Thyroid gland (tissue), 4 donors: ENCODE results near the gene CNGA4. TPM values are rescaled to one million over a fixed set of nuclear protein-coding genes. Genes with fewer than 3 reads are reported as not detected.
A peak's percentile ranks its signal among the peaks of the same experiment; 100 is the strongest.
"Not testable (repeated sequence)": the region's sequence is repeated elsewhere in the genome, so short reads cannot be mapped to it uniquely, and the experiment has no call there.

Experiments used
- DNase-seq, 2 donors: peaks; one replicate each; pipeline ENCODE4 v3.0.0-alpha.2; 2019
- H3K27ac ChIP-seq, 3 donors: fragments of 200-600 bp; sonication (generic); 1 replicate in 2 of 3; 2 replicates in 1 of 3; pipeline ENCODE4 v1.5.1; 2016 to 2019; ENCODE audit warnings: mild to moderate bottlenecking in 1 of 3, moderate library complexity in 1 of 3
- H3K27me3 ChIP-seq: fragments of 200-600 bp; sonication (generic); one replicate; pipeline ENCODE4 v1.5.1; 2019
- H3K36me3 ChIP-seq, 2 donors: fragments of 200-600 bp; sonication (generic); one replicate each; pipeline ENCODE4 v1.5.1; 2016 to 2019
- H3K4me1 ChIP-seq, 2 donors: fragments of 200-600 bp; sonication (generic); one replicate each; pipeline ENCODE4 v1.5.1; 2017 to 2019
- H3K4me3 ChIP-seq, 3 donors: fragments of 200-600 bp; sonication (generic); replicated peaks in 1 of 3; 1 replicate in 2 of 3; 2 replicates in 1 of 3; pipeline ENCODE4 v1.5.1; 2016; ENCODE audit warnings: mild to moderate bottlenecking in 1 of 3
- H3K9me3 ChIP-seq: fragments of 200-600 bp; sonication (generic); one replicate; pipeline ENCODE4 v1.5.1; 2017
- POLR2A ChIP-seq, 2 donors: fragments of 450-650 bp; IDR thresholded peaks; one replicate each; pipeline ENCODE4 v1.6.1; 2017; ENCODE audit warnings: antibody characterized with exemption in 2 of 2, mild to moderate bottlenecking in 2 of 2, moderate library complexity in 1 of 2
- WGBS, 2 donors: methylation state at CpG; one replicate each; pipeline ENCODE4 v1.1.5; 2017; 5-methylcytosine and 5-hydroxymethylcytosine counted together
- intact Hi-C: fragments of 100-400 bp; cut with DNase I; formaldehyde crosslinking; loops from one replicate; pipeline ENCODE4 v1.15.1; 2023
- total RNA-seq, 4 donors: library from RNA; depleted of rRNA; stranded (reverse); fragments of >200 nt; gene quantifications; one replicate each; pipeline ENCODE4 v1.2.3, GENCODE V29; 2016
- TF ChIP-seq, protein P1 (sequence below), 6 experiments: fragments of 200-600 bp in 3 of 6; fragments of 450-650 bp in 3 of 6; sonication (generic) in 3 of 6; IDR thresholded peaks; one replicate each; pipeline ENCODE4 v1.5.1; 2016 to 2019; ENCODE audit warnings: antibody characterized with exemption in 6 of 6, mild to moderate bottlenecking in 2 of 6, inconsistent platforms in 1 of 6, moderate library complexity in 1 of 6

CNGA4 gene
- total RNA-seq, 4 donors from 2014 or later, result 0.39 to 0.67 TPM; not detected in 2

DNA sequence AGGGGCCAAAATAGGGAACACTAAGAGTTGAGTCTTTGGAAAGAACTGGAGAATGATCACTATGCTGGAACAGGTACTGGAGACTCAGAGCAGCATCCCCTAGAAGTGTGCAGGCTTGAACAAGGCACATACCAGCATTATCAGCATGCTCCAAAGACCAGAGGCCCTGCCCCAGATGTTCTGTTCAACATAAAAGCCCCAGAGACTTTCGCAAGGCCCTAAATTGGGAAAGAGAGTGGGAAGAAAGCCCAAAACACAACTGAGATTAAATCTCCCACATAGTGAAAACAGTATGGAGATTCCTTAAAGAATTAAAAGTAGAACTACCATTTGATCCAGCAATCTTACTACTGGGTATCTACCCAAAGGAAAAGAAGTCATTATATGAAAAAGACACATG, 9.4 kb downstream of the CNGA4 start:
- Histone ChIP-seq H3K27ac (no peak overlapping the region), H3K4me1 (no peaks in the 10 kb centered on the region), H3K4me3 (no peak overlapping the region), H3K27me3 (no peaks in the 10 kb centered on the region), H3K36me3 (no peaks in the 10 kb centered on the region), H3K9me3 (no peaks in the 10 kb centered on the region)
- TF ChIP-seq, protein P1, sequence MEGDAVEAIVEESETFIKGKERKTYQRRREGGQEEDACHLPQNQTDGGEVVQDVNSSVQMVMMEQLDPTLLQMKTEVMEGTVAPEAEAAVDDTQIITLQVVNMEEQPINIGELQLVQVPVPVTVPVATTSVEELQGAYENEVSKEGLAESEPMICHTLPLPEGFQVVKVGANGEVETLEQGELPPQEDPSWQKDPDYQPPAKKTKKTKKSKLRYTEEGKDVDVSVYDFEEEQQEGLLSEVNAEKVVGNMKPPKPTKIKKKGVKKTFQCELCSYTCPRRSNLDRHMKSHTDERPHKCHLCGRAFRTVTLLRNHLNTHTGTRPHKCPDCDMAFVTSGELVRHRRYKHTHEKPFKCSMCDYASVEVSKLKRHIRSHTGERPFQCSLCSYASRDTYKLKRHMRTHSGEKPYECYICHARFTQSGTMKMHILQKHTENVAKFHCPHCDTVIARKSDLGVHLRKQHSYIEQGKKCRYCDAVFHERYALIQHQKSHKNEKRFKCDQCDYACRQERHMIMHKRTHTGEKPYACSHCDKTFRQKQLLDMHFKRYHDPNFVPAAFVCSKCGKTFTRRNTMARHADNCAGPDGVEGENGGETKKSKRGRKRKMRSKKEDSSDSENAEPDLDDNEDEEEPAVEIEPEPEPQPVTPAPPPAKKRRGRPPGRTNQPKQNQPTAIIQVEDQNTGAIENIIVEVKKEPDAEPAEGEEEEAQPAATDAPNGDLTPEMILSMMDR (IDR thresholded peaks at IDR 0.05), result no peak
- TF ChIP-seq POLR2A (IDR thresholded peaks at IDR 0.05), result no peak
- no peak for DNase-seq
- intact Hi-C loops, result no loop called here
- 89 to 97% methylated on average over 1 of the region's 1 CpG for WGBS, 2 donors

DNA sequence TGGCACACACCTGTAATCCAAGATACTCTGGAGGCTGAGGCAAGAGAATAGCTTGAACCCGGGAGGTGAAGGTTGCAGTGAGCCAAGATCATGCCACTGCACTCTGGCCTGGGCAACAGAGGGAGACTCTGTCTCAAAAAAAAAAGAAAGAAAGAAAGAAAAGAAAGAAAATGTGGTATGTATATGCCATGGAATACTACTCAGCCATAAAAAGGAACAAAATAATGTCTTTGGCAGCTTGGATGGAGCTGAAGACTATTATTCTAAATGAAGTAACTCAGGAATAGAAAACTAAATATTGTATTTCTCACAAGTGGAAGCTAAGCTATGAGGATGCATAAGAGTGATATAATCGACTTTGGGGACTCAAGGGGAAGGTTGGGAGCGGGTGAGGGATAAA, 10.0 kb downstream of the CNGA4 start:
- H3K36me3 ChIP-seq, H3K27ac ChIP-seq, H3K27me3 ChIP-seq, H3K4me1 ChIP-seq, H3K9me3 ChIP-seq, H3K4me3 ChIP-seq, intact Hi-C loops, DNase-seq: not testable (repeated sequence)
- WGBS, 2 donors, result 93 to 97% methylated on average over 3 of the region's 3 CpGs

DNA sequence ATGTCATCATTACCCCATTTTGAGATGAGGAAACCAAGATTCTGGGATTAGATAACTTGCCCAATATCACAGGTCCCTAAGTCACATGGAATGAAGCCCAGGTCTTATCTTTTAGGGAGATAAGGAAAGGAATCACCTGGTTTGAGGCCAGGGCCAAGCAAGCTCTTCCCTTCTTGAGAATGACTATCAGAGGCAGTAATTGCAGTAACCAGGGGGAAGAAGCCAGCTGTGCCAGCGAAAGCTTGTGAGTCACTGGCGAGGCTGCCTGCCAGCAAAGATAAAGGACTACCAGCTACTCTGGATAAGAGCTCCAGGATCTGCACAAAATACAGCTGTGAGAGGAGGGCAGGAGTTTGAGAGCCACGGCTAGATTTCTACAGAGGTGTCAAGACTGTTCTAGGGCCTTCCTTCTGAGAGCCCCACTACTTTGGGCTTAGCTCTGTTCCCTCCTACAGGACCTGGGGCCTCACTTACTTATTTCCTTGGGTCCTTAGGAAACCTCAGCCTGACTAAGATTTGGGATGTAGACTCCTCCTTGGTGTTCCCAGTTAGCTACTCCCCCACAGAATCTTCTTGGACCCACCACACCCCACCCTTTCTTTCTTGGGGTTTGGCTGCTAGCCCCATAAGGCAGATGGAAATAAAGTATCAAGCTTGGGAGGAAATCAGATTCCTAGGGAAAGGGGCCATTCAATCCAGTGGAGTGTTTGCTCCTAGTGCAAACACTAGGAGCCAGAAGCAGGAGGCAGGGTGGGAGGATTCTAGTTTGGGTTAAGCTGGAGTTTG, 11.1 kb downstream of the CNGA4 start:
- intact Hi-C loops, result loop anchor here (5.0 to 10.0 kb wide), 2 partner anchors 65 to 102 kb away; no protein-coding TSS in a partner anchor
- Histone ChIP-seq H3K36me3 (no peaks in the 10 kb centered on the region), H3K4me3 (no peak overlapping the region), H3K27me3 (no peaks in the 10 kb centered on the region), H3K27ac (no peak overlapping the region), H3K9me3 (no peaks in the 10 kb centered on the region), H3K4me1 (no peaks in the 10 kb centered on the region)
- TF ChIP-seq, protein P1 (IDR thresholded peaks at IDR 0.05), result no peak
- TF ChIP-seq POLR2A (IDR thresholded peaks at IDR 0.05), result no peak
- no peak for DNase-seq
- WGBS, 2 donors, result 65 to 89% methylated on average over 3 of the region's 3 CpGs

- Histone ChIP-seq H3K27me3 (no peaks in the 10 kb centered on the region), H3K4me1 (no peaks in the 10 kb centered on the region), H3K36me3 (no peaks in the 10 kb centered on the region), H3K27ac (no peak overlapping the region), H3K9me3 (no peaks in the 10 kb centered on the region), H3K4me3 (no peak overlapping the region)
- 49 to 50% methylated on average over 6 of the region's 6 CpGs for WGBS, 2 donors
- DNase-seq, result peak; percentile 75 to 78
- intact Hi-C loops, result loop anchor here (5.0 to 10.0 kb wide), 2 partner anchors 64 to 101 kb away; no protein-coding TSS in a partner anchor
- TF ChIP-seq POLR2A (IDR thresholded peaks at IDR 0.05), result no peak
- TF ChIP-seq, protein P1 (IDR thresholded peaks at IDR 0.05), result peak; percentile 61 to 99 (median 92)
Observed at GRCh38 chr11:6251120-6251733, 12.3 kb downstream of the CNGA4 start.

DNA sequence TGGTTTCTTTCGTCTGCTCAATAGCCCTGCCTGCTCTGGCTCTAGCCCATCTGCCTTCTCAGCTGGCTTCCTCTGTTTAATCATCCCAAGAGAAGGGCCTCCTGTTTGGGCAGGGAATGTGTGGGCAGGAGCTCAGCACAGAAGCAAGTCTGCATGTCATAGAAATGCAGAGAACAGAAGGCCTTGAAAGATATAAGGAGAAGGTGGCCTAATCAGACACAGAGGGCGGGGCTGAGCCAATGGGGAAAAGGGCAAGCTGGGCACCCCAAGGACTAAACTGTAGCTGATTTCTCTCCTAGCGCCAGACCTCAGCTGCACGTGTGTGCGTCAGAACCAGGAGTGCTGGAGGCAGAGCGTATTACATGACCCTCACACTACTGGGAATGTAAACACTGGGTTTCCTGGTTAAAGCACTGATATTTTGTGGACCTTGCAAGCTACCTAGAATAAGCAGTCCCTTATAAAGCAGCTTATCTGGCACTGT, 13.1 kb downstream of the CNGA4 start:
- no peak for TF ChIP-seq POLR2A (IDR thresholded peaks at IDR 0.05)
- TF ChIP-seq, protein P1 (IDR thresholded peaks at IDR 0.05), result no peak
- Histone ChIP-seq H3K4me3 (no peak overlapping the region), H3K27ac (no peak overlapping the region), H3K36me3 (no peaks in the 10 kb centered on the region), H3K9me3 (no peaks in the 10 kb centered on the region), H3K27me3 (no peaks in the 10 kb centered on the region), H3K4me1 (no peaks in the 10 kb centered on the region)
- DNase-seq, result no peak
- 78 to 83% methylated on average over 6 of the region's 6 CpGs for WGBS, 2 donors
- intact Hi-C loops, result loop anchor here (5.0 to 10.0 kb wide), 2 partner anchors 63 to 100 kb away; no protein-coding TSS in a partner anchor
